ENCODE results near the gene ENDOU.

DNA sequence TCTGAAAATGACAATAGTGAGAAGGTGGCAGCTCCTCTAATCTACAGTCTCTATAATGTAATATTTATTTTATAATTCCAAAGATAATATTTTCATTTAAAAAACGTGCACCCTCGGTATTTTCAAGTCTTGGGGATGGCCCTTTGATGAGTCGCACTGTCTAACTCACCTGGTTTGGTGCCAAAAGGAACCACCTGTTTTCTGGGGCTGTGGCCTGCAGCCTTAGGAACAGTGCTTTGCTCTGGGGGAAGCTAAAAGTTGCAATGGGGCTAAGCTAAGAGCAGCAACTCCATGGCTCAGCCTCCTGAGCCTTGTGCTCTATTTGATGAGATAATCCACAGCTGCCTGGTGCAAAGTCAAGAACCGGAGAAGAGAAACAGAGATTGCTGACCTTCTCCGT, 6.4 kb upstream of the ENDOU start:
- TF ChIP-seq, protein P1, sequence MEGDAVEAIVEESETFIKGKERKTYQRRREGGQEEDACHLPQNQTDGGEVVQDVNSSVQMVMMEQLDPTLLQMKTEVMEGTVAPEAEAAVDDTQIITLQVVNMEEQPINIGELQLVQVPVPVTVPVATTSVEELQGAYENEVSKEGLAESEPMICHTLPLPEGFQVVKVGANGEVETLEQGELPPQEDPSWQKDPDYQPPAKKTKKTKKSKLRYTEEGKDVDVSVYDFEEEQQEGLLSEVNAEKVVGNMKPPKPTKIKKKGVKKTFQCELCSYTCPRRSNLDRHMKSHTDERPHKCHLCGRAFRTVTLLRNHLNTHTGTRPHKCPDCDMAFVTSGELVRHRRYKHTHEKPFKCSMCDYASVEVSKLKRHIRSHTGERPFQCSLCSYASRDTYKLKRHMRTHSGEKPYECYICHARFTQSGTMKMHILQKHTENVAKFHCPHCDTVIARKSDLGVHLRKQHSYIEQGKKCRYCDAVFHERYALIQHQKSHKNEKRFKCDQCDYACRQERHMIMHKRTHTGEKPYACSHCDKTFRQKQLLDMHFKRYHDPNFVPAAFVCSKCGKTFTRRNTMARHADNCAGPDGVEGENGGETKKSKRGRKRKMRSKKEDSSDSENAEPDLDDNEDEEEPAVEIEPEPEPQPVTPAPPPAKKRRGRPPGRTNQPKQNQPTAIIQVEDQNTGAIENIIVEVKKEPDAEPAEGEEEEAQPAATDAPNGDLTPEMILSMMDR (IDR thresholded peaks at IDR 0.05) = no peak
- no peak for TF ChIP-seq POLR2AphosphoS5 (IDR thresholded peaks at IDR 0.05; ENCODE audit: insufficient read depth in 1 of 2, low read depth in 1 of 2)

All from vagina (tissue), 2 donors.